ENCODE data around the gene ZNF836.

The ZNF836 gene

DNA sequence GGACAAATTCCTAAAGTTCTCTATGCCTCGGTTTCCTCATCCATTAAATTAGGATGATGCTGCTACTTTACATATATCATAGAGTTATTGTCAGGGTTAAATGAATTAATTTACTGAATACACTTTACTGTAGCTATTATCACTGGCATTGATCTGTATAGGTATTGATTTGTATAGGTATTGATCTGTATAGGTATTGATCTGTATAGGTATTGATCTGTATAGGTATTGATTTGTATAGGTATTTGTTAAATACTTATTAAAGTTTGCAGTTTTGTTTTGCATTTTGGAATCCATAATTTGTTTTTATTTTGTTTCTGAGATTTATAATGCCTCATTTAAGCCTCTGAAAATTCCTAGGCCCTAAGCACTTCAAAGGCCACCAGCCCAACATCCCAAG lies 16.0 kb upstream of the ZNF836 start:
- no peak for DNase-seq

DNA sequence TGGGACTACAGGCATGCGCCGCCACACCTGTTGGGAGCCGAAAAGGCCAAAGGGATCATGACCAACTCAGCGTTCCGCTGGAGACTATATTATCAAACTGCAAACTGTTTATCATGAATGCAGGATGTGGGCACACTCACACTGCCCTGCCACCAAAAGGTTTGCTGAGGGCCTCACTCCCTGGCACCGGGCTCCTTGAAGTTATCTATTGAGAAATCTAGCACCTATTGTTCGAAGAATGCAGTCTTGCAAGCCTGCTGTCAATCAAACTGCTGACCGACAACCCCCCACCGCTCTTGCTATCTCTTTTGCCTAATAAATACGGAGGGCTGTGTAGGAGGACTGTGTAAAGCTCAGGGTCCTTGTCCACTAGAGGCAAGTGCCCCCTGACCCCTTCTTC lies 5.2 kb upstream of the ZNF836 start:
- no peak for DNase-seq

DNA sequence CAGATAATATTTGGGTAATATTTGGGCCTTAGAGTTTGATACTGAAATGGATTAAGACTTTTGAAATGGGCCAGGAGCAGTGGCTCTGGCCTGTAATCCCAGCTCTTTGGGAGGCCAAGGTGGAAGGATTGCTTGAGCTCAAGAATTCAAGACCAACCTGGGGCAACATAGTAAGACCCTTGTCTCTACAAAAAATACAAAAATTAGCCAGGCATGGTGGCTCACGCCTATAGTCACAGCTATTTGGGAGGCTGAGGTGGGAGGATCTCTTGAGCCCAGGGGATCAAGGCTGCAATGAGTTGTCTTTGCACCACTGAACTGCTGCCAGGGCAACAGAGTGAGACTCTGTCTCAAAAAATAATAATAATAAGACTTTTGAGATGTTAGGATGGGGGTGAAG lies 926 bp upstream of the ZNF836 start:
- no peak for DNase-seq

DNA sequence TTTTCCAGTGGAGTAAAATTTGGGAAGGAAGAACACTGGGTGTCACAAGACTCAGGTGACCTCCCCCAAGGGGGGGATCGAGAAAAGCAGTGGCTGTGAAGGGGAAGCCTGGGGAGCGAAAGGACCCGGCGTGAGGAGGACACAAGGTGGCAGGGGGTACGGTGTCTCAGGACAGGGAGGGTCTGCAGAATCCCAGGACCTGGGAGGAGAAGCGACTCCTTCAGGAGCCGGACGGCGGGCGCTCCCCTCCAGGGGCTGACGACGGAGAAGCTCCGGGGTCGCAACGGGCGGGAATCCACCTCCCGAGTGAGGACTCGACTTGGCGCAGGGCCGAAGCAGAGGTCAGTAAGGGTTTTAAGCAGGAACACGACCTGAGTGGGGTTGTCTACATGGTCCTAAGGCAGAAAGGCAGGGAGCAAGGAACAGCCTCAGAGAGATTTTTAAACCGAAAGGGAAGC lies 529 bp downstream of the ZNF836 start:
- DNase-seq, result no peak

DNA sequence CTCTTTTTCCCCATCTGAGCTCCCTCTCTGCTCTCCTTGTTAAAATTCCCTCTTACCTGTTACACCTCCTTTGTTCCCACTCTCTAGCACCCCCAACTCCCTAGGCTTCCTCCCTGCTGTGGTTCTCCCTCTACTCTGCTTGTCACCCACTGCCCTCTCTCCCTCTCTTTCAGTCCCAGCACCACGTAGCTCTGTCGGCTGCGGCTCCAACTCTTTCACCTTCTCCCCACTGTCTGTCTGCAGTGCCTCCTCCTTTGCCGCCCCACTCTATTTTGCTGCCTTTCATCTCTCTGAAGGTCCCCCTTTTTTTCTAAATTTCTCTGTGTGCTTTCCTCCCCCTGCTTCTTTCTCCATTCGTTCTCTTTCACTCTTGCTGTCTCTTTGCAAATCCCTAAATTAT lies 1.1 kb downstream of the ZNF836 start:
- DNase-seq, result no peak

DNA sequence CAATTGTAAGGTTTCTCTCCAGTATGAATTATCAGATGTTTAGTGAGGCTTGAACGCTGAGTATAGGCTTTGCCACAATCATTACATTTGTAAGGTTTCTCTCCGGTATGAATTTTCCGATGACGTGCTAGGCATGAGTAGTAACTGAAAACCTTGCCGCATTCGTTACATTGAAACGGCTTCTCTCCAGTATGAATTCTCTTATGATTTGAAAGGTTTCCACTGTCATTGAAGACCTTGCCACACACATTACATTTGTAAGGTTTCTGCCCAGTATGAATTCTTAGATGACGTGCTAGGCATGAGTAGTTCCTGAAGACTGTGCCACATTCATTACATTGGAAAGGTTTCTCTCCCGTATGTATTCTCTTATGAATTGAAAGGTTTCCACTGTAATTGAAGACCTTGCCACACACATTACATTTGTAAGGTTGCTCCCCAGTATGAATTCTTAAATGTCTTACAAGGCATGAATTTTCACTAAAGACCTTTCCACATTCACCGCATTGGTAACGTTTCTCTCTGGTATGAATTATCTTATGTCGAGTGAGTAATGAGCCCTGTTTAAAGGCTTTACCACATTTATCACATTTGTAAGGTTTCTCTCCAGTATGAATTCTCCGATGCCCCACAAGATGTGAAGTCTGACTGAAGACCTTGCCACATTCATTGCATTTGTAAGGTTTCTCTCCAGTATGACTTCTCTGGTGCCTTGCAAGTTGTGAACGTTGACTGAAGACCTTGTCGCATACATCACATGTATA lies 15.6 kb downstream of the ZNF836 start:
- no peak for DNase-seq

DNA sequence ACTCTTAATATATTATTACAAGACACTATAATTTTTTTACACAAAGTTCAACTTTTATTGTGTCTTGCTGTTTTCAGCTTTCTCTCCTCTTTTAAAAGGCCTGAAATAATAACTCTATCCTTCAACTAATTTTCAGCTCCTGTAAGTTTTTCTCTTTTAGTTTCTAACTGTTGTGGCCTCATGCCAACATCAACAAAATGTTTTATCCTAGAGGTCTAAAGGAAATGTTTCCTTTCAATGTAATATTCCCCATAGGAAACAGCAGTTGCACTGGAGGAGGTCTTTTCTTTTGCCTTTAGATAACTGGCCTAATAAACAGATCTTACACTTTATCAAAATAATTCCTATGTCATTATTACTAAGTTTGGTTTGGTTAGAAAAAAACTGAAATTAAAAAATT lies 23.2 kb downstream of the ZNF836 start:
- no peak for DNase-seq

DNA sequence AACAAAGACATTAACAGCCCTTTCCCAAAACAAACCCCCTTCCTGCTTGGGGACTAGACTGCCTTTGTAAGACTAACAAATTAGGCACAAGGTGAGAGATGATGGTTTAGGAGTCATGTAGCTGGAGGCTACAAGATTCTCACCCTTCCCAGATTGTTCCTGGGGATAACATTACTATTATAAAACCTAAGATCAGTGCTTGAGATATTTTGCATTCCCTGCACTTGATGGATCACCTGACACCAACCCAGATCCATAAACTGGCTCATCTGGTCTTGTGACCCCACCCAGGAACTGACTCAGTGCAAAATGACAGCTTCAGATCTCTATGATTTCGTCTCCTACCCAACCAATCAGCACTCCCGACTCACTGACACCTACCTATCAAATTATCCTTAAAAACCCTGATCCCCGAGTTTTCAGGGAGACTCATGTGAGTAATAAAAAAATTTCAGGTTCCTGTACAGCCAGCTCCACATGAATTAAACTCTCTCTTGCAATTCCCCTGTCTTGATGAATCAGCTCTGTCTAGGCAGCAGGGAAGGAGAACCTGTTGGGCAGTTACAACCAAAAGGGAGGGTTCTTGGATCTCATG lies 29.3 kb downstream of the ZNF836 start:
- DNase-seq, result no peak

DNA sequence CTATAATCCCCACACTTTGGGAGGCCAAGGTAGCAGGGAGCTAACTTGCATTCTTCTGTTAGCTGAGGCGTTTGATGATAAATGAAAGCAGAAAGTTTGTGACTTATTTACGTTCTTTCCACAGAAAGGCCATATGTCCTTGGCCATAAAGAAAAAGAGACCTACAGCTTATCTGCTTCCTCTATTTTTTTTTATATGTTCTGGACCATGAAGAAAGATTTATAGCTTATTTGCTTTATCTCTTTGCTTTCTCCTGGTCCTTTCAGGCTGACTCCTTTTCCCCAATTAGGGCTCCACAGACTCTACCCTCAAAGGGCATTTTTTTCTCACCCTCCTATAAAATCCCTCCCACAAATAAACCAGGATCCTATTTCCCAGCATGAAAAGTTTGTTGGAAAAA lies 30.2 kb downstream of the ZNF836 start:
- DNase-seq, result no peak

DNA sequence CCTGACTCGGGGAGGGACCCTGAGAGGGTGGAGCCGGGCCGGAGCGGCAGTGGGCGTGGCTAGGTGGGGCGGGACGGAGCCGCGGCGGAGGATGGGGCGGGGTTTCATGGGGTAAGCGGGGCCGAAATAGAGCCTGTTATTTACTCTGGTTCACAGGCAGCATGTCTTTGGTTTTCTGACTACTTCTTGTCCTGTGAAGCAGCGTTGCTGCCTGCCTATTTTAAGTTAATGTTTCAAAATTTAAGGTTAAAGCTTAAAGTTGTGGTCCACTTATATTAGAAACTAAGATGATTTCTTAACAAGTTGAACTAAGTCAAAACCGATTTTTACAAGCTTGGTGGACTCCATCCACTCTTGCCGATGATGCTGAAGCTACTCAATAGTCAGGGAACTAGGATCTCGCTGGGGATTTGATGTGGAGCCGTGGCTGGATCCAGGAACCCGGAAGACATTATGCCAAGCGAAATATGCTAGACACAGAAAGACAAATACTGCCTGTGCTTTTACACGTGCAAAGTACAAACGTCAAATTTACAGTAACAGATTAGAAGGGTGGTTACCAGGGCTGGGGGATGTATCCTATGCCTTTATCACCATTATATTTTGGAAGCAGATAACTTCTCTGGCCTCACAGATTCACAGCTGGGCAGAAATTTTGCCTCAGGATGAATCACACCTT lies 31.2 kb downstream of the ZNF836 start:
- DNase-seq, result peak; percentile 27

DNA sequence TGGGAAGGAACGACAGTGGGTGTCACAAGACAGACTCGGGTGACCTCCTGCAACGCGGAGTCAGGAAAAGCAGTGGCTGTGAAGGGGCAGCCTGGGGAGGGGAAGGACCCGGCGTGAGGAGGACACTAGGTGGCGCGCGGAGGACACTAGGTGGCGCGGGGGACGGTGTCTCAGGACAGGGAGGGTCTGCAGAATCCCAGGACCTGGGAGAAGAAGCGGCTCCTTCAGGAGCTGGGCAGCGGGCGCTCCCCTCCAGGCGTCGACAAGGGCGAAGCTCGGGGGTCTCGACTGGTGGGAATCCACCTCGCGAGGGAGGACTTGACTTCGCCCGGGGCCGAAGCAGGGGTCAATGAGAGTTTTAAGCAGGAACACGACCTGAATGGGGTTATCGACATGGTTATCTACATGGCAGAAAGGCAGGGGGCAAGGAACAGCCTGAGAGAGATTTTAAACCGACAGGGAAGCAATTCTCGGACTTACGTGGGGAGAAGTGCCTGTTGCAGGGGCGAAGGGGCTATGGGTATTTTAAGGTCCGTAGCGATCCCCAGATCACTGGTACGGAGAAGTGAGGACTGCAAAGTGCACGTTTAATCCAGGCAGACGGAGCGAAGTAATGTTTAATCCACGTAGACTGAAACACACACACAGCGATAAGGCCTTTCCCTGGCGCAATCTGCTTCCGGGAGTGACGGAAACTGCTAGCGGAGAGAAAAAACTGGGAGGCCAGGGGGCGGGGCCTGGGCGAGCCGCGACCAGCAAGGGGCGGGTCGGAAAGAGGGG lies 32.0 kb downstream of the ZNF836 start, which contains the start of gene ZNF616:
TSS of gene ZNF616 (minus strand) at position 687 of the 780 bp plus-strand sequence. CDS start 9,426 bp downstream, outside the sequence.
- DNase-seq, result peak; percentile 95

DNA sequence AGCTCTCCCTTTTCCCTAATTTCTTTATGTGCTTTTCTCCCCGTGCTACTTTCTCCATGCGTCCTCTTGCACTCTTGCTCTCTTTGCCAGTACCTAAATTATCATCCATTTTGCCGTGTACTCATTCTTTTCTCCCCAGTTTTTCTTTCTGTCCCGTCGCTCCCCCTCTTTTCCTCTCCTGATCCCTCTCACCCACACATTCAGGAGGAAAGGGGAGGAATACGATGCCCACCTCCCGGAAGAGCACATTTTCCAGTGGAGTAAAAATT lies 32.5 kb downstream of the ZNF836 start:
- no peak for DNase-seq

DNA sequence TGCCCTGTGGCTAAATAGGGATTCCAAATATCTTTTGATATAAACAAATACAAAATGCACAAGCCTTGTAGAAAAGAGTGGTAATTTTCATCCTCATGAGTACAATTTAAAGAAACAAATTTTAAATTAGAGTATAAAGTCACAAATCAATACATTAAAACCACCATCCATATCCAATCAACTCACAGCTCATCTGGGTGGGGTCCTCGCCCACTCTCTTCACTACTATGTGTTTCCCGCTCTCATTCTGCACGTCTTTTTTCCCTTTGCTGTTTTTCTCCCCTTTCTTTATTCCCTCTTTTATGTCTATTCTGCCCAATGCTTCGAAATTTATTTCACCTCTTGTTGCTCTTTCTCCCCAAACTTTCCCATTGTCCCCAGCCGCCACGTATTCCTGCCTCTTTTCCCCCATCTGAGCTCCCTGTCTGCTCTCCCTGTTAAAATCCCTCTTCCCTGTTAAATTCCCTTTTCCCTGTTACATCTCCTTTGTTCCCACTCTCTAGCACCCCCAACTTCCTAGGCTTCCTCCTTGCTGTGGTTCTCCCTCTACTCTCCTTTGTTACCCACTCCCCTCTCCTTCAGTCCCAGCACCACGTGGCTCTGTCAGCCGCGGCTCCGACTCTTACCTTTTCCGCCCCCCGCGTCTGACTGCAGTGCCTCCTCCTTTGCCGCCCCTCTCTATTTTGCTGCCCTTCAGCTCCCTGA lies 33.0 kb downstream of the ZNF836 start:
- peak; percentile 16 for DNase-seq

DNA sequence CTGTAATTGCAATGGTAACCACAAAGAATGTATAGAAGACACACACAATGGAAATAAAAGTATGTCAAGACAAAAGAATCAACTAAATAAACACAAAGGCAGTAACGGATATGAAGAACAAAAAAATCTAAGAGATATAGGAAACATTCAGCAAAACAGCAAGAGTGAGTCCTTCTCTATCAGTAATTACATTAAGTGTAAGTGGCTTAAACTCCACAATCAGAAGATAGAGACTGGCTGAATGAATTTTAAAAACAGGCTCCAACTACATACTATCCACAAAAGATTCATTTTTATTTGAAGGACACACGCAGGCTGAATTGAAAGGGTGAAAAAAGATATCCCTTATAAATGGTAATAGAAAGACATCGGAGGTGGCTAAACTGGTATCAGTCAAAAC lies 51.1 kb downstream of the ZNF836 start:
- no peak for DNase-seq

DNA sequence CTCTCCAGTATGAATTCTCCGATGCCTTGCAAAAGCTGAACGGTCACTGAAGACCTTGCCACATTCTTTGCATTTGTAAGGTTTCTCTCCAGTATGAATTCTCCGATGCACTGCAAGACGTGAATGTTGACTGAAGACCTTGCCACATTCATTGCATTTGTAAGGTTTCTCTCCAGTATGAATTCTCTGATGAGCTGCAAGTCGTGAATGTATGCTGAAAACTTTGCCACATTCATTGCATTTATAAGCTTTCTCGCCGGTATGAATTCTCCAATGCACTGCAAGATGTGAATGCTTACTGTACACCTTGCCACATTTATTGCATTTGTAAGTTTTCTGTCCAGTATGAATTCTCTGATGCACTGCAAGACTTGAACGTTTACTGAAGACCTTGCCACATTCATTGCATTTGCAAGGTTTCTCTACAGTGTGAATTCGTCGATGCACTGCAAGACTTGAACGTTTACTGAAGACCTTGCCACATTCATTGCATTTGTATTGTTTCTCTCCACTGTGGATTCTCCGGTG lies 55.8 kb downstream of the ZNF836 start:
- DNase-seq, result no peak

DNA sequence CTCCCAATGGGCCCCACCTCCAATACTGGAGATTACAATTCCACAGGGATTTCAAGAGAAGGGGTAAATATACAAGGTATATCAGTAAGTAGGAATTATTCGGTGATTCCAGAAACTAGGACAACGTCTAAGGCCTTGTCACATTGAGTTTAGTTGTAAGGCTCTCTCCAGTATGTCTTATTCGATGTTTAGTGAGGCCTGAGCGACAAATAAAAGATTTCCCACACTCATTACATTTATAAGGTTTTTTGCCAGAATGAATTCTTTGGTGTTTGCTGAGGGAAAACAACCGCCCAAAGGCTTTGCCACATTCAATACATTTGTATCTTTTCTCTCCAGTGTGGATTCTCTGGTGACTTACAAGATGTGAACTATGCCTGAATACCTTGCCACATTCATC lies 56.7 kb downstream of the ZNF836 start:
- DNase-seq, result no peak

DNA sequence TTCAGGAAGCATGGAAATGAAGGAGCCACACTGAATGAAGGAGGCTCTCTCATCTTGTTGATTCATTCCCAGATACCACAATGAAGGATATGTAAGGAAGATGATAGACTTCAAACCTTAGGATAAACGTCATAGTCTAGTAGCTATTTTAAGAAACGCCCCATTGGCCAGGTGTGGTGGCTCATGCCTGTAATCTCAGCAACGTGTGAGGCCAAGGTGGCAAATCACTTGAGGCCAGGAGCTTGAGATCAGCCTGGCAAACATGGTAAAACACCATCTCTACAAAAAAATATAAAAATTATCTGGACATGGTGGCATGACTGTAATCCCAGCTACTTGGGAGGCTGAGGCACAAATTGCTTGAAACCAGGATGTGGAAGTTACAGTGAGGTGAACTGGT lies 58.8 kb downstream of the ZNF836 start:
- no peak for DNase-seq

DNA sequence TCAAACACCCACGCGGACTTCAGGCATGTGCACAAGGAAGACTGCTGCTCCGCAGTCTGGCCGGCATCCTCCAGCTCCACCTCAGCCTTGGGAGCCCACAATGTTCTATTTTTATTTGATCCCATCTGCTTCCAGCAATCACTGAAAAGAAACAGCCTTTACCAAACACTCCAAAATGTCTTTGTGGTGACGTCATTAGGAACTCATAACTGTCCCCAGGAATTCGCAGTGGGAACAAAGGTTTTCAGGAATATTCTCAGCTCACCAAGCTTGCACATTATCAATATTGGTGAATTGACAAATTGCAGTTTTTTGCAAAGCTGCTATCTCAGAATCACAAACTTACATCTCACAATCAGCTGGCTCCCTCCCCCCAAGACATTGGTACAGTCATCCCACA lies 60.6 kb downstream of the ZNF836 start:
- DNase-seq, result no peak
